Stimulated activated CD8-positive, alpha-beta memory T cell treated with anti-CD3 and anti-CD28 coated beads, Interleukin-7, amount 100 ng/mL, for 1 hour (primary cell): ENCODE results near the gene SLC16A4.

Source experiments
- DNase-seq, 2 donors: peaks; one replicate each; pipeline ENCODE4 v3.0.0-alpha.2; 2020; ENCODE audit warnings: low read depth in 2 of 2

SLC16A4 gene

GRCh38 chr1:110326826-110327225, 64.0 kb downstream of the SLC16A4 start:
- DNase-seq, result no peak

GRCh38 chr1:110324667-110325066, 66.2 kb downstream of the SLC16A4 start:
- DNase-seq, result no peak

- DNase-seq, result no peak
Observed at GRCh38 chr1:110321846-110322245, 69.0 kb downstream of the SLC16A4 start.

GRCh38 chr1:110321045-110321444, 69.8 kb downstream of the SLC16A4 start:
- DNase-seq, result no peak

GRCh38 chr1:110320168-110320518, 70.7 kb downstream of the SLC16A4 start:
- DNase-seq, result no peak

- DNase-seq, result no peak
Observed at GRCh38 chr1:110319332-110320167, 71.3 kb downstream of the SLC16A4 start.

GRCh38 chr1:110318046-110318445, 72.8 kb downstream of the SLC16A4 start:
- no peak for DNase-seq

GRCh38 chr1:110316735-110317134, 74.1 kb downstream of the SLC16A4 start:
- no peak for DNase-seq
